Skin epidermis (tissue), 12 donors: ENCODE data around the gene APCDD1L.

ENCODE experiments used
- H3K27ac ChIP-seq, 21 experiments: fragments of 200-600 bp; sonication (generic) in 11 of 21; one replicate each; pipeline ENCODE4 v1.5.0; 2020; ENCODE audit warnings: mild to moderate bottlenecking in 3 of 21, inconsistent platforms in 2 of 21, moderate library complexity in 2 of 21
- H3K4me3 ChIP-seq, 7 experiments: fragments of 200-600 bp; sonication (generic) in 2 of 7; one replicate each; pipeline ENCODE4 v1.5.0; 2020; ENCODE audit warnings: inconsistent platforms in 2 of 7, mild to moderate bottlenecking in 2 of 7, moderate library complexity in 1 of 7

The APCDD1L gene

GRCh38 chr20:58515233-58516212 is at the start of gene APCDD1L:
Gene APCDD1L (minus strand): TSS chr20:58515399. CDS start chr20:58514707, 692 bp downstream.
- H3K4me3 ChIP-seq = peak within 1 kb of the TSS; percentile 7 to 43 (median 8)
- peak within 1 kb of the TSS in 1 of 21 experiments; percentile 86 for H3K27ac ChIP-seq

GRCh38 chr20:58559368-58559729 is 44.1 kb upstream of the APCDD1L start:
- no peak overlapping the region for H3K4me3 ChIP-seq
- no peak overlapping the region for H3K27ac ChIP-seq

GRCh38 chr20:58558486-58559367 is 43.5 kb upstream of the APCDD1L start:
- Histone ChIP-seq H3K27ac (no peak overlapping the region), H3K4me3 (no peak overlapping the region)

- Histone ChIP-seq H3K27ac (no peak overlapping the region), H3K4me3 (no peak overlapping the region)
Measured at GRCh38 chr20:58557733-58558342, 42.6 kb upstream of the APCDD1L start.

GRCh38 chr20:58556961-58557360 is 41.8 kb upstream of the APCDD1L start:
- H3K27ac ChIP-seq = no peak overlapping the region
- H3K4me3 ChIP-seq = no peak overlapping the region

- Histone ChIP-seq H3K27ac (no peak overlapping the region), H3K4me3 (no peak overlapping the region)
Measured at GRCh38 chr20:58555078-58555765, 40.0 kb upstream of the APCDD1L start.

- Histone ChIP-seq H3K4me3 (no peak overlapping the region), H3K27ac (peak overlapping the region in 1 of 21 experiments; percentile 1)
Measured at GRCh38 chr20:58554541-58554940, 39.3 kb upstream of the APCDD1L start.

GRCh38 chr20:58553841-58554240 is 38.6 kb upstream of the APCDD1L start:
- Histone ChIP-seq H3K27ac (peak overlapping the region in 1 of 21 experiments; percentile 14), H3K4me3 (no peak overlapping the region)

- Histone ChIP-seq H3K4me3 (no peak overlapping the region), H3K27ac (peak overlapping the region in 1 of 21 experiments; percentile 41)
Measured at GRCh38 chr20:58553166-58553696, 38.0 kb upstream of the APCDD1L start.

GRCh38 chr20:58552366-58552934 is 37.3 kb upstream of the APCDD1L start:
- peak overlapping the region in 1 of 21 experiments; percentile 41 for H3K27ac ChIP-seq
- H3K4me3 ChIP-seq = no peak overlapping the region

GRCh38 chr20:58551631-58552030 is 36.4 kb upstream of the APCDD1L start:
- H3K27ac ChIP-seq = no peak overlapping the region
- no peak overlapping the region for H3K4me3 ChIP-seq

- Histone ChIP-seq H3K27ac (peak overlapping the region in 2 of 21 experiments; percentile 32 to 80), H3K4me3 (no peak overlapping the region)
Measured at GRCh38 chr20:58550275-58551059, 35.3 kb upstream of the APCDD1L start.

- H3K27ac ChIP-seq = peak overlapping the region in 2 of 21 experiments; percentile 32 to 80
- H3K4me3 ChIP-seq = no peak overlapping the region
Measured at GRCh38 chr20:58549231-58550209, 34.3 kb upstream of the APCDD1L start.

- Histone ChIP-seq H3K4me3 (no peak overlapping the region), H3K27ac (no peak overlapping the region)
Measured at GRCh38 chr20:58547623-58548475, 32.6 kb upstream of the APCDD1L start.

- Histone ChIP-seq H3K27ac (peak overlapping the region in 1 of 21 experiments; percentile 35), H3K4me3 (no peak overlapping the region)
Measured at GRCh38 chr20:58546756-58547622, 31.8 kb upstream of the APCDD1L start.
